AG09309 (cell line): Measurements from ENCODE around the gene APOBEC3F.

Experiments
- DNase-seq: peaks from one replicate; pipeline ENCODE4 v3.0.0-alpha.2; 2010; ENCODE audit warnings: low read depth
- H3K4me3 ChIP-seq: 2 replicates; pipeline ENCODE4 v1.5.1; 2011; ENCODE audit warnings: mild to moderate bottlenecking, low read depth, low read length, moderate library complexity; ENCODE audit not compliant: control insufficient read depth
- TF ChIP-seq, protein P1 (sequence below): IDR thresholded peaks from 2 replicates; pipeline ENCODE4 v1.5.1; 2011; ENCODE audit warnings: mild to moderate bottlenecking, low read depth, low read length, inconsistent platforms; ENCODE audit not compliant: insufficient read depth, control insufficient read depth; ENCODE audit errors: missing control alignments

The APOBEC3F gene

DNA sequence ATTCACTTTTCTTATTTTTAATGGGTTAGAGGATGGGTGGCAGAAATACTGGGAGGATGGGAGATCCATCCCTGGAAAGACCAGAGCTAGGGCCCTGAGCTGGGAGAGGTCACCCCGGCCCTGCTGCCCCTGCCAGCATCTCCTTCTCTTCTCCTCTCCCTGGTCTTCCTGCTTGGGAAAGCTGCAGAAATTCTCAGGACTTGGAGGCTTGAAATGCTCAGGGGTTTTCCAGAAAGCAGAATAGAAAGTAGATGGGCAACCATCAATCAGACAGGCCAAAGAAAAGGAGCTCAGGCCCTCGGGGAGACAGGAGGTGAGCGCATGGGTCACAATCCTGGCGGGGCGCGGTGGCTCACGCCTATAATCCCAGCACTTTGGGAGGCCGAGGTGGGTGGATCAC lies 57.9 kb downstream of the APOBEC3F start:
- H3K4me3 ChIP-seq: no peak overlapping the region
- no peak for DNase-seq
- TF ChIP-seq, protein P1, sequence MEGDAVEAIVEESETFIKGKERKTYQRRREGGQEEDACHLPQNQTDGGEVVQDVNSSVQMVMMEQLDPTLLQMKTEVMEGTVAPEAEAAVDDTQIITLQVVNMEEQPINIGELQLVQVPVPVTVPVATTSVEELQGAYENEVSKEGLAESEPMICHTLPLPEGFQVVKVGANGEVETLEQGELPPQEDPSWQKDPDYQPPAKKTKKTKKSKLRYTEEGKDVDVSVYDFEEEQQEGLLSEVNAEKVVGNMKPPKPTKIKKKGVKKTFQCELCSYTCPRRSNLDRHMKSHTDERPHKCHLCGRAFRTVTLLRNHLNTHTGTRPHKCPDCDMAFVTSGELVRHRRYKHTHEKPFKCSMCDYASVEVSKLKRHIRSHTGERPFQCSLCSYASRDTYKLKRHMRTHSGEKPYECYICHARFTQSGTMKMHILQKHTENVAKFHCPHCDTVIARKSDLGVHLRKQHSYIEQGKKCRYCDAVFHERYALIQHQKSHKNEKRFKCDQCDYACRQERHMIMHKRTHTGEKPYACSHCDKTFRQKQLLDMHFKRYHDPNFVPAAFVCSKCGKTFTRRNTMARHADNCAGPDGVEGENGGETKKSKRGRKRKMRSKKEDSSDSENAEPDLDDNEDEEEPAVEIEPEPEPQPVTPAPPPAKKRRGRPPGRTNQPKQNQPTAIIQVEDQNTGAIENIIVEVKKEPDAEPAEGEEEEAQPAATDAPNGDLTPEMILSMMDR: no peak

DNA sequence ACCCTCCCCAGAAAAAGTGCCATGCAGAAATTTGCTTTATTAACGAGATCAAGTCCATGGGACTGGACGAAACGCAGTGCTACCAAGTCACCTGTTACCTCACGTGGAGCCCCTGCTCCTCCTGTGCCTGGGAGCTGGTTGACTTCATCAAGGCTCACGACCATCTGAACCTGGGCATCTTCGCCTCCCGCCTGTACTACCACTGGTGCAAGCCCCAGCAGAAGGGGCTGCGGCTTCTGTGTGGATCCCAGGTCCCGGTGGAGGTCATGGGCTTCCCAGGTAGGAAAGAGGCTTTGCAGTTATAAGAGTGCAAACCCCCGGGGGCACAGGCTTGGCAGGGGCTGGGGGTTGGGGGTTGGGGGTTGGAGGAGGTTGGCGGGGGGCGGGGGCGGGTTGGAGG lies 60.6 kb downstream of the APOBEC3F start:
- DNase-seq: no peak
- TF ChIP-seq, protein P1: no peak

DNA sequence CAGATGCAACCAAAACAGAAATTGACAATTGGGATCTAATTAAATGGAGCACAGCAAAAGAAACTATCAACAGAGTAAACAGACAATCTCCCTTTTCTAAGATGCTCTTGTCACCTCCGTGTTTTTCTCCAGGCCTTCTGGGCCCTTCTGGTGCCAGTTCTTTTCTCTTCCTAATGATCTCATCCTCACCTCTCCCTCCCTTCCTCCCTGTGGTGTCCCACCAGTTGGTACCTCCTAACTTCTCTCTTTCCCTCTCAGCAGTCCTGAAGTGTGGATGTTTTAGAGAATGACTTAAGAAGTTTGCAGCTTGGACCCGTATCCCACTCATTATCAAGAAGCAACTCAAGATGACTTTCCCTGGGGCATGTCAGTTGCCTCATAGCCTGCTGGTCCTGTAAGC lies 62.8 kb downstream of the APOBEC3F start:
- TF ChIP-seq, protein P1: no peak
- no peak for DNase-seq
- no peak overlapping the region for H3K4me3 ChIP-seq

More for the DNA sequence above, 60.6 kb downstream of the APOBEC3F start:
- H3K4me3 ChIP-seq: no peak overlapping the region
